ENCODE measurements around the gene C19orf12.

Gene C19orf12

DNA sequence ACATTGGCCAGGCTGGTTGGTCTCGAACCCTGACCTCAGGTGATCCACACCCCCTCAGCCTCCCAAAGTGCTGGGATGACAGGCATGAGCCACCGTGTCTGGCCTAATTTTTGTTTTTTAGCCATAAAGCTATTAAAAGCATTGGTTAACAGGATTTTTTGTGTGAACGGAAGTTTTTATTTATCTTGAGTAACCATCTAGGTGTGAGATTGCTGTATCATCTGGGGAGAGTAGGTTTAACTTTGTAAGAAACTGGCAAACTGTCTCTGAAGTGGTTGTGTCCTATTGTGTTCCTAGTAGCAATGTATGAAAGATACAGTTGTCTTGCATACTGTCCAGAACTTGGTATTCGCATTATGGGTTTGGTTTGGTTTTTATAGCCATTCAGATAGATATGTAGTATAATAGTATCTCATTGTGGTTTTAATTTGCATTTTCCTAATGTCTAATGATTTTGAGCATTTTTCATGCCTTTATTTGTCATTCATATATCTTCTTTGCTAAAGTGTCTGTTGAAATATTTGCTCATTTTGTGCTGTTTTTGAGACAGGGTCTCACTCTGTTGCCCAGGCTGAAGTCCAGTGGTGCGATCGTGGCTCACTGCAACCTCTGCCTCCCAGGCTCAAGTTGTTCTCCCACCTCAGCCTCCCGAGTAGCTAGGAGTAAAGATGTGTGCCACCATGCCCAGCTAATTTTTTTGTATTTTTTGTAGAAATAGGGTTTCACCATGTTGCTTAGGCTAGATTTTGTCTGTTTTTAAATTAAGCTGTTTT is 63.3 kb downstream of the C19orf12 start:
- TF ChIP-seq, protein P1, sequence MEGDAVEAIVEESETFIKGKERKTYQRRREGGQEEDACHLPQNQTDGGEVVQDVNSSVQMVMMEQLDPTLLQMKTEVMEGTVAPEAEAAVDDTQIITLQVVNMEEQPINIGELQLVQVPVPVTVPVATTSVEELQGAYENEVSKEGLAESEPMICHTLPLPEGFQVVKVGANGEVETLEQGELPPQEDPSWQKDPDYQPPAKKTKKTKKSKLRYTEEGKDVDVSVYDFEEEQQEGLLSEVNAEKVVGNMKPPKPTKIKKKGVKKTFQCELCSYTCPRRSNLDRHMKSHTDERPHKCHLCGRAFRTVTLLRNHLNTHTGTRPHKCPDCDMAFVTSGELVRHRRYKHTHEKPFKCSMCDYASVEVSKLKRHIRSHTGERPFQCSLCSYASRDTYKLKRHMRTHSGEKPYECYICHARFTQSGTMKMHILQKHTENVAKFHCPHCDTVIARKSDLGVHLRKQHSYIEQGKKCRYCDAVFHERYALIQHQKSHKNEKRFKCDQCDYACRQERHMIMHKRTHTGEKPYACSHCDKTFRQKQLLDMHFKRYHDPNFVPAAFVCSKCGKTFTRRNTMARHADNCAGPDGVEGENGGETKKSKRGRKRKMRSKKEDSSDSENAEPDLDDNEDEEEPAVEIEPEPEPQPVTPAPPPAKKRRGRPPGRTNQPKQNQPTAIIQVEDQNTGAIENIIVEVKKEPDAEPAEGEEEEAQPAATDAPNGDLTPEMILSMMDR (IDR thresholded peaks at IDR 0.05; ENCODE audit: control insufficient read depth, extremely low read depth, insufficient read depth): no peak
- H3K4me3 ChIP-seq (ENCODE audit: low read depth, low read length): no peak overlapping the region
- no peak for DNase-seq (ENCODE audit: low read depth)

DNA sequence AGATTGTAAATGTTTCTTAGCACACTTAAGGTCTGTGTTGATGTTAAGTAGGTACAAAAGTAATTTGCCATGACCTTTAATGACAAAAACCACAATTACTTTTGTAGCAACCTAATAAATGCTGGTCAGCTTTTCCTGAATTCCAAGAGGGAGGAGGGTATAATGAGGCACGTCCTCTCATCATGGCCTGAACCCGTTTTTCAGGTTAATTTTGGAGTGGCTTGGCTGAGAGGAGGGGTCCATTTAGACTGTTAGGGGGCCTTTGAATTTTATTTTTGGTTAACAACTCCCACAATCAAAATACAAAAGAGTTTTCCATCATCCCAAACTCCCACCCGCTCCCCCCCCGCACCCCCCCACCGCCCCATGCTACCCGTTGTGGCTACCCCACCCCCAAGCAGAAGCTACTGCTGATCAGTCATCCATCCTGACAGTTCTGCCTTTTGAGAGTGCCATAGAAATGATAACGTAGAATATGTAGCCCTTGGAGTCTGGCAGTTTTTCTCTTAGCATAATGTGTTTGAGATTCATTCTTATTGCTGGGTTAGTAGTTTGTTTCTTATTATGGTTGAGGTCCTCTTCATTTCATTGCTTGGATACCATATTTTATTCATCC is 64.2 kb downstream of the C19orf12 start:
- TF ChIP-seq, protein P1 (IDR thresholded peaks at IDR 0.05; ENCODE audit: control insufficient read depth, extremely low read depth, insufficient read depth): no peak
- no peak for DNase-seq (ENCODE audit: low read depth)

More for the DNA sequence above, 64.2 kb downstream of the C19orf12 start:
- H3K4me3 ChIP-seq (ENCODE audit: low read depth, low read length): no peak overlapping the region
